Measurements from ENCODE around the gene DNAJC5. TPM values are rescaled to one million over a fixed set of nuclear protein-coding genes. Genes with fewer than 3 reads are reported as not detected.
A peak's percentile ranks its signal among the peaks of the same experiment; 100 is the strongest.

Gene DNAJC5
- total and polyA plus RNA-seq, 9 of the 15 experiments (the other 6 are each of a cell fraction or from before 2014, with no cell fraction given) = 0.95 to 42.8 (median 23.4) TPM

- Histone ChIP-seq H3K27ac (ENCODE audit: extremely low read depth, low read depth, low read length) (peak overlapping the region; percentile 83), H3K4me1 (replicated peaks in 1 of 2; ENCODE audit: control insufficient read depth in 2 of 2, insufficient read depth in 2 of 2, low read length in 2 of 2) (peaks cover 29 to 66% of the 10 kb centered on the region in 2 experiments), H3K9me1 (ENCODE audit: control insufficient read depth, insufficient read depth, low read length) (peaks cover 3% of the 10 kb centered on the region), H3K4me3 (peak overlapping the region; percentile 100), H3K9me3 (replicated peaks; ENCODE audit: control insufficient read depth, insufficient read depth, low read depth, low read length) (no peaks in the 10 kb centered on the region), H3K27me3 (ENCODE audit: control insufficient read depth in 2 of 2, insufficient read depth in 2 of 2, low read length in 2 of 2) (no peaks in the 10 kb centered on the region), H3K79me2 (ENCODE audit: control insufficient read depth, insufficient read depth, low read length) (peaks cover 29% of the 10 kb centered on the region), H2AFZ (ENCODE audit: low read depth, low read length) (peak overlapping the region; percentile 79), H3K9ac (ENCODE audit: insufficient read depth in 1 of 2, low read depth in 2 of 2, low read length in 2 of 2) (peak overlapping the region; percentile 72 to 92), H3K4me2 (ENCODE audit: insufficient read depth, low read length) (peak overlapping the region; percentile 74), H4K20me1 (replicated peaks; ENCODE audit: control insufficient read depth, insufficient read depth, low read length) (no peaks in the 10 kb centered on the region), H3K36me3 (ENCODE audit: control insufficient read depth, insufficient read depth, low read length) (peaks cover 22% of the 10 kb centered on the region; the same call in 2 of the 3 replicates)
- POLR2A ChIA-PET = no interaction called here
- FAIRE-seq (peak; percentile 83), ATAC-seq (peak; percentile 65), DNase-seq (ENCODE audit: extremely low read depth in 1 of 4, low spot score in 3 of 4) (peak; percentile 72 to 86 (median 74))
- BruUV-seq (replicated peaks) = TSS peak; percentile 55
- 4% methylated on average over 50 of the region's 52 CpGs for WGBS (ENCODE audit: insufficient coverage, low coverage, missing lambda C conversion rate)
- in situ Hi-C loops (cut with MboI) = no loop called here
- intact Hi-C loops (cut with micrococcal nuclease) = loop anchor here (5.0 to 10.0 kb wide), 3 partner anchors 74 to 194 kb away; partner anchors contain the start of genes ABHD16B and TPD52L2
- CTCF ChIA-PET (ENCODE audit: low intra/inter-chr PET ratio) = no interaction called here
- TF ChIP-seq NR2C2 (CRISPR knock-in tag; IDR thresholded peaks at IDR 0.05) = no peak
- 0 out of 2 replicates have a peak, but pooled peaks have one; percentile 34 for TF ChIP-seq NR2C2 (tag; IDR thresholded peaks at IDR 0.05)
- TF ChIP-seq ATF7 (IDR thresholded peaks at IDR 0.05) = peak; percentile 33; the same call in 1 of the 2 replicates
- no peak for TF ChIP-seq NCOA1 (IDR thresholded peaks at IDR 0.05; ENCODE audit: low read depth)
- peak; percentile 46 for TF ChIP-seq E2F8 (IDR thresholded peaks at IDR 0.05; ENCODE audit: low read depth, partially characterized antibody)
- TF ChIP-seq ZBTB11 (CRISPR knock-in tag; IDR thresholded peaks at IDR 0.05) = peak; percentile 64 to 94 (median 92); a peak in 5 of 6 replicates
- TF ChIP-seq SUPT5H (IDR thresholded peaks at IDR 0.05) = peak; percentile 55
- peak; percentile 16 for TF ChIP-seq USF2 (CRISPR knock-in tag; IDR thresholded peaks at IDR 0.05)
- TF ChIP-seq POLR2A (conservative IDR thresholded peaks at IDR 0.05) = peak; percentile 63
- peak; percentile 79 for TF ChIP-seq RBFOX2 (IDR thresholded peaks at IDR 0.05; ENCODE audit: low read depth, low read length)
- TF ChIP-seq PHF20 (IDR thresholded peaks at IDR 0.05; ENCODE audit: partially characterized antibody) = peak; percentile 14
- TF ChIP-seq BHLHE40 (IDR thresholded peaks at IDR 0.05; ENCODE audit: low read length) = peak; percentile 57
- TF ChIP-seq TAF1 (IDR thresholded peaks at IDR 0.05; ENCODE audit: control insufficient read depth, extremely low read depth, insufficient read depth, low read length, severe bottlenecking) = peak; percentile 30
- TF ChIP-seq POLR2G (IDR thresholded peaks at IDR 0.05; ENCODE audit: low read depth, low read length) = peak; percentile 80
Measured at GRCh38 chr20:63978319-63979228, 83.6 kb downstream of the DNAJC5 start.
